Mesendoderm (in vitro differentiated cells): ENCODE measurements around the gene SPG7.
"Not testable (repeated sequence)": the region's sequence is repeated elsewhere in the genome, so short reads cannot be mapped to it uniquely, and the experiment has no call there.

Experiments used
- DNase-seq: peaks from one replicate; pipeline ENCODE4 v3.0.0; 2013
- H2AK5ac ChIP-seq: 2 replicates; pipeline ENCODE4 v1.6.1; 2013; ENCODE audit warnings: low read length, inconsistent platforms
- H2BK120ac ChIP-seq: 2 replicates; pipeline ENCODE4 v1.6.1; 2013; ENCODE audit warnings: low read depth, mild to moderate bottlenecking, low read length, moderate library complexity, mixed read lengths
- H2BK15ac ChIP-seq: replicated peaks from 2 replicates; pipeline ENCODE4 v1.6.1; 2013; ENCODE audit warnings: low read depth, mild to moderate bottlenecking, moderate library complexity
- H2BK5ac ChIP-seq: 2 replicates; pipeline ENCODE4 v1.6.1; 2013; ENCODE audit warnings: low read length, inconsistent platforms
- H3K18ac ChIP-seq: 2 replicates; pipeline ENCODE4 v1.6.1; 2013; ENCODE audit warnings: mild to moderate bottlenecking, low read length, mixed read lengths
- H3K23ac ChIP-seq: one replicate; pipeline ENCODE4 v1.6.1; 2013; ENCODE audit warnings: low read length
- H3K27ac ChIP-seq: 2 replicates; pipeline ENCODE4 v1.5.1; 2013; ENCODE audit warnings: low read depth, mild to moderate bottlenecking, inconsistent platforms, low read length, moderate library complexity
- H3K27me3 ChIP-seq: 2 replicates; pipeline ENCODE4 v1.6.1; 2013; ENCODE audit warnings: low read length, control low read depth, mild to moderate bottlenecking, inconsistent platforms; ENCODE audit not compliant: insufficient read depth, poor library complexity
- H3K36me3 ChIP-seq: 2 replicates; pipeline ENCODE4 v1.6.1; 2013; ENCODE audit warnings: low read length, inconsistent platforms; ENCODE audit not compliant: control insufficient read depth, insufficient read depth
- H3K4ac ChIP-seq: one replicate; pipeline ENCODE4 v1.6.1; 2013; ENCODE audit warnings: low read depth, mild to moderate bottlenecking, low read length, moderate library complexity
- H3K4me1 ChIP-seq: 2 replicates; pipeline ENCODE4 v1.6.1; 2013; ENCODE audit warnings: low read depth, low read length, inconsistent platforms; ENCODE audit not compliant: control insufficient read depth
- H3K4me2 ChIP-seq: 2 replicates; pipeline ENCODE4 v1.6.1; 2013; ENCODE audit warnings: low read length
- H3K4me3 ChIP-seq: 2 replicates; pipeline ENCODE4 v1.5.1; 2013; ENCODE audit warnings: mild to moderate bottlenecking, low read length
- H3K56ac ChIP-seq: one replicate; pipeline ENCODE4 v1.6.1; 2013; ENCODE audit warnings: low read length
- H3K79me1 ChIP-seq: 2 replicates; pipeline ENCODE4 v1.6.1; 2013; ENCODE audit warnings: low read length, inconsistent platforms
- H3K79me2 ChIP-seq: 2 replicates; pipeline ENCODE4 v1.6.1; 2013; ENCODE audit warnings: mild to moderate bottlenecking, low read length; ENCODE audit not compliant: control insufficient read depth, insufficient read depth
- H3K9ac ChIP-seq: 2 replicates; pipeline ENCODE4 v1.6.1; 2013; ENCODE audit warnings: low read length, inconsistent platforms
- H4K5ac ChIP-seq: one replicate; pipeline ENCODE4 v1.6.1; 2013; ENCODE audit warnings: low read length
- H4K8ac ChIP-seq: one replicate; pipeline ENCODE4 v1.6.1; 2013; ENCODE audit warnings: low read depth, mild to moderate bottlenecking, control low read depth, low read length, moderate library complexity
- WGBS: extraction: QIAGEN DNeasy Blood & Tissue Kit; methylation state at CpG from one replicate; pipeline ENCODE4 v1.1.7; 2013; ENCODE audit warnings: low lambda C conversion rate, missing lambda C conversion rate; ENCODE audit not compliant: insufficient coverage; ENCODE audit errors: extremely low coverage; 5-methylcytosine and 5-hydroxymethylcytosine counted together

The SPG7 gene

DNA sequence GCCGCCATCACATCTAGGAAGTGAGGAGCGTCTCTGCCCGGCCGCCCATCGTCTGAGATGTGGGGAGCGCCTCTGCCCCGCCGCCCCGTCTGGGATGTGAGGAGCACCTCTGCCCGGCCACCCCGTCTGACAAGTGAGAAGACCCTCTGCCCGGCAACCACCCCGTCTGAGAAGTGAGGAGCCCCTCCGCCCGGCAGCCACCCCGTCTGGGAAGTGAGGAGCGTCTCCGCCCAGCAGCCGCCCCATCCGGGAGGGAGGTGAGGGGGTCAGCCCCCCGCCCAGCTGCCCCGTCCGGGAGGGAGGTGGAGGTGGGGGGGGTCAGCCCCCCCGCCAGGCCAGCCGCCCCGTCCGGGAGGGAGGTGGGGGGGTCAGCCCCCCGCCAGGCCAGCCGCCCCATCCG, 45.6 kb upstream of the SPG7 start:
- not testable (repeated sequence) for H3K18ac ChIP-seq, H3K36me3 ChIP-seq, H3K27ac ChIP-seq, H4K5ac ChIP-seq, H3K56ac ChIP-seq, H2BK15ac ChIP-seq, H3K4me3 ChIP-seq, H3K27me3 ChIP-seq, H3K4me1 ChIP-seq, H3K4me2 ChIP-seq, H2BK120ac ChIP-seq, H2AK5ac ChIP-seq, H3K9ac ChIP-seq, H3K23ac ChIP-seq, H2BK5ac ChIP-seq, H4K8ac ChIP-seq, H3K4ac ChIP-seq, DNase-seq
- no CpG with 5 or more reads among the region's 30 CpGs for WGBS
- Histone ChIP-seq H3K79me1 (peaks cover 15% of the 10 kb centered on the region), H3K79me2 (peaks cover 79% of the 10 kb centered on the region)

GRCh38 chr16:89463312-89463711, 44.9 kb upstream of the SPG7 start:
- H2BK5ac ChIP-seq, DNase-seq, H4K5ac ChIP-seq, H3K27me3 ChIP-seq, H3K27ac ChIP-seq, H3K18ac ChIP-seq, H3K36me3 ChIP-seq, H2BK120ac ChIP-seq, H2BK15ac ChIP-seq, H3K56ac ChIP-seq, H4K8ac ChIP-seq, H3K4ac ChIP-seq, H3K4me1 ChIP-seq, H3K9ac ChIP-seq, H2AK5ac ChIP-seq, H3K23ac ChIP-seq, H3K4me2 ChIP-seq, H3K4me3 ChIP-seq: not testable (repeated sequence)
- Histone ChIP-seq H3K79me2 (peaks cover 81% of the 10 kb centered on the region), H3K79me1 (peaks cover 15% of the 10 kb centered on the region)
- no CpG with 5 or more reads among the region's 5 CpGs for WGBS

DNA sequence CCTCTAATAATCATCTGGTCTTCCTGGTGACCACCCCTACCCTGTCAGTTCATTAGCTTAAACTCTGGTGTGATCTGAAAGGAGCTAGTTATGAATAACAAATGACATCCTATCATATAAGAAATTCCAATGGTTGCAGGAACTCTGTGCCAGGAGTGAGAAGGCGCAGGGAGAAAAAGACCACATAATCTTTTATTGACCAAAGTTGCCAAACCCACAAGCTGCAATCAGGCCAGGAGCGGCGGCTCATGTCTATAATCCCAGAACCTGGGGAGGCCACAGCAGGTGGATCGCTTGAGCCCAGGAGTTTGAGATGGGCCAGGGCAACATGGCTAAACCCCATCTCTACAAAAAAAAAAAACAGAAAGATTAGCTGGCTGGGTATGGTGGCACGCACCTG, 41.3 kb upstream of the SPG7 start:
- H4K5ac ChIP-seq = no peak overlapping the region
- no peak overlapping the region for H3K4ac ChIP-seq
- H3K4me2 ChIP-seq = no peak overlapping the region
- H2AK5ac ChIP-seq = no peak overlapping the region
- H3K18ac ChIP-seq = no peak overlapping the region
- peaks cover 1% of the 10 kb centered on the region for H3K36me3 ChIP-seq
- peaks cover 3% of the 10 kb centered on the region for H3K4me1 ChIP-seq
- no peak overlapping the region for H3K4me3 ChIP-seq
- no CpG with 5 or more reads among the region's 5 CpGs for WGBS
- no peak overlapping the region for H3K56ac ChIP-seq
- no peak overlapping the region for H2BK120ac ChIP-seq
- H3K9ac ChIP-seq = no peak overlapping the region
- H3K79me2 ChIP-seq = peaks cover 82% of the 10 kb centered on the region
- H3K23ac ChIP-seq = no peak overlapping the region
- H3K79me1 ChIP-seq = peaks cover 13% of the 10 kb centered on the region
- no peak overlapping the region for H4K8ac ChIP-seq
- no peak for DNase-seq
- no peak overlapping the region for H2BK5ac ChIP-seq
- H3K27ac ChIP-seq = no peak overlapping the region
- no peak overlapping the region for H2BK15ac ChIP-seq
- no peaks in the 10 kb centered on the region for H3K27me3 ChIP-seq

DNA sequence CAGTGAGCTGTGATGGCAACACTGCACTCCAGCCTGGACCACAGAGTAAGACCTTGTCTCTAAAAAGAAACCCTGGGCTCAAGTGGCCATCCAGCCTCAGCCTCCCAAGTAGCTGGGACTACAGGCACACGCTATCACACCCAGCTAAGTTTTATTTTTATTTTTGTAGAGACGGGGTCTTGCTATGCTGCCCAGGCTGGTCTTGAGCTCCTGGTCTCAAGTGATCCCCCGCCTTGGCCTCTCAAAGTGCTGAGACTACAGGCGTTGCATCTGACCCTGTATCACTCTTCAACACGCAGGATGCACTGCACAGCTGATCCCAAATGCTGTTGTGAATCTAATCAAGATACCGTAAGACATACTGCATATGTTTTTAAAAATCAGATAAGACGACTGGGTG, 40.8 kb upstream of the SPG7 start:
- H3K27ac ChIP-seq = no peak overlapping the region
- peaks cover 1% of the 10 kb centered on the region for H3K36me3 ChIP-seq
- no peaks in the 10 kb centered on the region for H3K27me3 ChIP-seq
- no peak overlapping the region for H3K9ac ChIP-seq
- no peak overlapping the region for H4K5ac ChIP-seq
- H3K18ac ChIP-seq = no peak overlapping the region
- H3K4ac ChIP-seq = no peak overlapping the region
- no peak overlapping the region for H3K23ac ChIP-seq
- no CpG with 5 or more reads among the region's 7 CpGs for WGBS
- peaks cover 15% of the 10 kb centered on the region for H3K79me1 ChIP-seq
- H2BK5ac ChIP-seq = no peak overlapping the region
- no peak overlapping the region for H3K56ac ChIP-seq
- no peak overlapping the region for H4K8ac ChIP-seq
- H3K4me2 ChIP-seq = no peak overlapping the region
- no peak overlapping the region for H3K4me3 ChIP-seq
- H3K4me1 ChIP-seq = peaks cover 5% of the 10 kb centered on the region
- no peak overlapping the region for H2AK5ac ChIP-seq
- no peak overlapping the region for H2BK120ac ChIP-seq
- DNase-seq = no peak
- H3K79me2 ChIP-seq = peaks cover 85% of the 10 kb centered on the region
- no peak overlapping the region for H2BK15ac ChIP-seq

- Histone ChIP-seq H4K8ac (no peak overlapping the region), H3K27ac (no peak overlapping the region), H3K79me1 (peaks cover 19% of the 10 kb centered on the region), H3K4me2 (no peak overlapping the region), H2BK5ac (no peak overlapping the region), H3K4ac (no peak overlapping the region), H3K18ac (no peak overlapping the region), H2BK15ac (no peak overlapping the region), H3K27me3 (no peaks in the 10 kb centered on the region), H3K9ac (no peak overlapping the region), H3K23ac (no peak overlapping the region), H3K4me3 (no peak overlapping the region), H4K5ac (no peak overlapping the region), H2AK5ac (no peak overlapping the region), H3K56ac (no peak overlapping the region), H2BK120ac (no peak overlapping the region), H3K4me1 (peaks cover 21% of the 10 kb centered on the region), H3K36me3 (peaks cover 1% of the 10 kb centered on the region), H3K79me2 (peaks cover 98% of the 10 kb centered on the region)
- no CpG with 5 or more reads among the region's 2 CpGs for WGBS
- DNase-seq = no peak
Measured at GRCh38 chr16:89472711-89473075, 35.5 kb upstream of the SPG7 start.

- H3K18ac ChIP-seq = no peak overlapping the region
- H2BK120ac ChIP-seq = no peak overlapping the region
- no peak overlapping the region for H3K27ac ChIP-seq
- no peaks in the 10 kb centered on the region for H3K27me3 ChIP-seq
- H3K36me3 ChIP-seq = peaks cover under 1% of the 10 kb centered on the region
- H4K5ac ChIP-seq = no peak overlapping the region
- H4K8ac ChIP-seq = no peak overlapping the region
- no peak overlapping the region for H3K9ac ChIP-seq
- H3K4me1 ChIP-seq = peaks cover 21% of the 10 kb centered on the region
- no peak for DNase-seq
- H3K56ac ChIP-seq = peak overlapping the region; percentile 3
- H3K4me2 ChIP-seq = no peak overlapping the region
- WGBS = no CpG with 5 or more reads among the region's 7 CpGs
- H3K4ac ChIP-seq = no peak overlapping the region
- H3K79me2 ChIP-seq = peaks cover 98% of the 10 kb centered on the region
- peak overlapping the region; percentile 59 for H3K23ac ChIP-seq
- H3K79me1 ChIP-seq = peaks cover 17% of the 10 kb centered on the region
- no peak overlapping the region for H3K4me3 ChIP-seq
- H2AK5ac ChIP-seq = no peak overlapping the region
- H2BK5ac ChIP-seq = no peak overlapping the region
- H2BK15ac ChIP-seq = no peak overlapping the region
Measured at GRCh38 chr16:89473136-89473712, 35.0 kb upstream of the SPG7 start.
